Fibroblast of the aortic adventitia (primary cell): Measurements from ENCODE around the gene DLX2. TPM values are rescaled to one million over a fixed set of nuclear protein-coding genes. Genes with fewer than 3 reads are reported as not detected.
"Not testable (repeated sequence)": the region's sequence is repeated elsewhere in the genome, so short reads cannot be mapped to it uniquely, and the experiment has no call there.

Source experiments
- DNase-seq: peaks from one replicate; pipeline ENCODE4 v3.0.0-alpha.2; 2010; ENCODE audit warnings: low read depth
- H3K4me3 ChIP-seq: 2 replicates; pipeline ENCODE4 v1.5.1; 2011; ENCODE audit warnings: low read depth, mild to moderate bottlenecking, control low read depth, low read length, moderate library complexity
- total RNA-seq: library from RNA; depleted of rRNA; stranded (reverse); fragments of >200 nt; gene quantifications from 2 replicates; pipeline ENCODE4 v1.2.3, GENCODE V29; 2012; ENCODE audit warnings: low replicate concordance
- TF ChIP-seq, protein P1 (sequence below): IDR thresholded peaks from 2 replicates; pipeline ENCODE4 v1.5.1; 2011; ENCODE audit warnings: mild to moderate bottlenecking, low read length, control low read depth, inconsistent platforms; ENCODE audit not compliant: insufficient read depth

Gene DLX2
- total RNA-seq, 1 donor: 0.72 TPM

DNA sequence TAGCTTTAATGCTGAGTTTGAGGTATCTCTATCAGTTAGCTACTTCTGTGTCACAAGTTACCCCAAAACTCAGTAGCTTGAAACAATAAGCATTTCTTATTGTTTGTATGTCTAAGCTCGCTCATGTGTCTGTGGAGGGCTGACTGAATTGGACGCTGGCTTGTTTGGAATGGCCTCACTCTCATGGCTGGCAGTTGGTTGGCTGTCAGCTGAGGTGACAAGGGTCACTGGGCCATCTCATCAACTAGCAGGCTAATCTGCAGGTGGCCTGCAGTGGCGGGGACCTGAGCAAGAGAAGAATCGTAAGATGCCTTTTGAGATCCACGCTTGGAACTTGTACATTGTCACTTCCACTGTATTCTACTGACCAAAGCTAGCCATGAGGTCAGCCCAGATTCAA is 13.4 kb upstream of the DLX2 start:
- no peak for DNase-seq
- TF ChIP-seq, protein P1, sequence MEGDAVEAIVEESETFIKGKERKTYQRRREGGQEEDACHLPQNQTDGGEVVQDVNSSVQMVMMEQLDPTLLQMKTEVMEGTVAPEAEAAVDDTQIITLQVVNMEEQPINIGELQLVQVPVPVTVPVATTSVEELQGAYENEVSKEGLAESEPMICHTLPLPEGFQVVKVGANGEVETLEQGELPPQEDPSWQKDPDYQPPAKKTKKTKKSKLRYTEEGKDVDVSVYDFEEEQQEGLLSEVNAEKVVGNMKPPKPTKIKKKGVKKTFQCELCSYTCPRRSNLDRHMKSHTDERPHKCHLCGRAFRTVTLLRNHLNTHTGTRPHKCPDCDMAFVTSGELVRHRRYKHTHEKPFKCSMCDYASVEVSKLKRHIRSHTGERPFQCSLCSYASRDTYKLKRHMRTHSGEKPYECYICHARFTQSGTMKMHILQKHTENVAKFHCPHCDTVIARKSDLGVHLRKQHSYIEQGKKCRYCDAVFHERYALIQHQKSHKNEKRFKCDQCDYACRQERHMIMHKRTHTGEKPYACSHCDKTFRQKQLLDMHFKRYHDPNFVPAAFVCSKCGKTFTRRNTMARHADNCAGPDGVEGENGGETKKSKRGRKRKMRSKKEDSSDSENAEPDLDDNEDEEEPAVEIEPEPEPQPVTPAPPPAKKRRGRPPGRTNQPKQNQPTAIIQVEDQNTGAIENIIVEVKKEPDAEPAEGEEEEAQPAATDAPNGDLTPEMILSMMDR: no peak
- no peak overlapping the region for H3K4me3 ChIP-seq

DNA sequence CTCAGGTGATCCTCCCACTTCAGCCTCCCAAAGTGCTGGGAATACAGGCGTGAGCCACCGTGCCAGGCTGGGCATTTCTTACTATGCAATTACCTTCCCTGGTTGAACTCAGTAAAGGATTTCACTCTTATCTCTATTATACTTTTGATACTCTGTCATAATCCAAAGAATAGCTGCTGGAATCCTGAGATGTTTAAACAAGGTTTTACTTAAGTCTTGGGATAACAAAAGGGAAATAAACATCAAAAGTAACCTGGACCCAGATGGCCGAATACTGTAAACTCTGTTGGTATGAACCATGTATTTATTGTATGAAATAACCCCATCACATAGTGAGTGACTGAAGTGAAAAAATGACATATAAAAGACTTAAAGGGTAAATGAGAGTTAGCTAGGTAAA is 11.9 kb upstream of the DLX2 start:
- TF ChIP-seq, protein P1: no peak
- H3K4me3 ChIP-seq: no peak overlapping the region
- no peak for DNase-seq

DNA sequence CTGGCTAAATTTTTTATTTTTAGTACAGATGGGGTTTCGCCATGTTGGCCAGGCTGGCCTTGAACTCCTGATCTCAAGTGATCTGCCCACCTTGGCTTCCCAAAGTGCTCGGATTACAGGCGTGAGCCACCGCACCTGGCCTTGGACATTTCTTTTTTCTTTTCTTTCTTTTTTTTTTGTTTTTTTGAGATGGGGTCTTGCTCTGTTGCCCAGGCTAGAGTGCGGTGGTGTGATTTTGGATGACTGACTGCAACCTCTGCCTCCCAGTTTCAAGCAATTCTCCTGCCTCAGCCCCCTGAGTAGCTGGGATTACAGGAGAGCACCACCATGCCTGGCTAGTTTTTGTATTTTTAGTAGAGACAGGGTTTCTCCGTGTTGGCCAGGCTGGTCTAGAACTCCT is 11.5 kb upstream of the DLX2 start:
- not testable (repeated sequence) for DNase-seq, H3K4me3 ChIP-seq

DNA sequence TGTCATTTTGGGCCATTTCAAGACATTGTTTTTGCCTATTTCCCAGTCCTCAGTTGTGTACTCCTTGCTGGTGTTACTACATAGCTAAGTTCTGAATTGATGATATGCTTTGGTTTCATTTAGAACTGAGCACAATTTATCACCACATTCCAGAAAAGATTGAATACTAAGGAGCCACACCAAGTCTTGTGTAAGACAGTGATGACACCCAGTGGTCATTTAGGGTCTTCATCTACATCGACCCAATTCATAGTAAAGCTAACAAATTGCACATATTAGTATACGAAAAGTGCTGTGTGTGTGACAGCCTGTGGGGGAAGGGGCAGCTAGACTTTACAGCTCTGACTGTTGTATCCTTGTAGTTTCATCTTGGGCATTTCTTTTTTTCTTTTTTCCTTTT is 10.9 kb upstream of the DLX2 start:
- DNase-seq: peak; percentile 73
- TF ChIP-seq, protein P1: peak; percentile 35
- no peak overlapping the region for H3K4me3 ChIP-seq

DNA sequence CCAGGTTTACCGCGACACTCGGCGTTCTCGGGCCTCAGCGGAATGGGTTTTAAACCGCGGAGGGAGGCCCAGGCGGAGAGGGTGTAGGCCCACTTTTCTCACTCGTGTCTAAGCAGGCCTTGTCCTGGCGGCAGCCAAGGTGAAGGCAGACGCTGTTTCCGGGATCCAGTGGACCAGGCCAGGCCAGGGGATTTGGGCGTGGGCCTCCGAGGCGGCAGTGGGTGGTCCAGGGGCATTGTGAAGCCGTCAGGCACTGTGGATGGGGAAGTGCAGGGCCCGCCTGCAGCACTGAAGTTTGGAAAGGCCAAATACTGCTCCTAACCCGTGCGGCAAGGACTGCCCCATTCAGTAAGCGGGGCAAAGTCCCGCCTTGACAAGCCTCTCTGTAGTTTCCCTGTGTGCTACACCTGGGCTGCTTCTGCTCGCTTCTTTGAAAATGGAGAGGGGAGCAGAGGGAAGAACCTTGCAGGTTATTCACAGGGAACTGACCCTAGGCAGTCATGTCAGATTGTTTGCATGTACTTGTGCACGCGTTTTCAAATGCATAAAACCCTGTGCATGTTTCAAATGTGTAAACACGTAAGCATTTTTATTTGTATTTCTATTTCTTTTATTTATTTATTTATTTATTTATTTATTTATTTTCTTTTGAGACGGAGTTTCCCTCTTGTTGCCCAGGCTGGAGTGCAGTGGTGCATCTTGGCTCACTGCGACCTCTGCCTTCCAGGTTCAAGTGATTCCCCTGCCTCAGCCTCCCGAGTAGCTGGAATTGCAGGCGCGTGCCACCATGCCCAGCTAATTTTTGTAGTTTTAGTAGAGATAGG is 7.5 kb upstream of the DLX2 start:
- TF ChIP-seq, protein P1: no peak
- no peak overlapping the region for H3K4me3 ChIP-seq
- DNase-seq: no peak

DNA sequence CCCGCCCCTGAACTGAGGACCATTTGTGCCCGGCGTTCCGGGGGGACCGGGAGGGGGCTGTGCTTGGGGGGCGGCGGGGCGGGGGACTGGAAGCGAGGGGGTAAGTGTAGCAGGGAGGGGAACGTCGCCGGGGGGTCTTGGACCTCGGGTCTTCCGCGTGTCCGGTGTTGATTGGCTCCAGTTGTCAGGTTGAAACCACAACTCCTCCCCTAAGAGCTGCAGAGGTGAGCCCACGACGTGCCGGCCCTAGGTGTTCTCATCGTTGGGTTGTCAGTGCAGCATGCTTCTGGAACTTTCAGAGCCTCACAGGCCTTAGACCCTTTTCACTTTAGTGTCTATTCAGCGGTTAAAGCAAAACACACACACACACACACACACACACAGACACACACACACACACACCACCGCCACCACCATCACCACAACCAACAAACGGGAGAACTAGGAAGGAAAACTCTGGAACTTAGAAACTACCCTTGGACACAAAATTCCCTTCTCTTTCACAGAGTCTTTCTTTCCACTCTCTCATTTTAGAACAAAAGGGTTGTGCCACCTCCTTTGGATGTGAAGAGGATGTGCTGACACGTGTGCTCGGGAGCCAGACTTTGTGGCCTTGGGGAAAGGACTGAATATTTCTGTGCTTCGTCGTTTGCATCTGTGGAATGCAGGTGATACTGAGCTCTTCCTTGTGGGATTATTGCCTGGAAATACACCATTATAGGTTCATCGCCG is 6.7 kb upstream of the DLX2 start:
- H3K4me3 ChIP-seq: no peak overlapping the region
- DNase-seq: no peak
- TF ChIP-seq, protein P1: no peak

DNA sequence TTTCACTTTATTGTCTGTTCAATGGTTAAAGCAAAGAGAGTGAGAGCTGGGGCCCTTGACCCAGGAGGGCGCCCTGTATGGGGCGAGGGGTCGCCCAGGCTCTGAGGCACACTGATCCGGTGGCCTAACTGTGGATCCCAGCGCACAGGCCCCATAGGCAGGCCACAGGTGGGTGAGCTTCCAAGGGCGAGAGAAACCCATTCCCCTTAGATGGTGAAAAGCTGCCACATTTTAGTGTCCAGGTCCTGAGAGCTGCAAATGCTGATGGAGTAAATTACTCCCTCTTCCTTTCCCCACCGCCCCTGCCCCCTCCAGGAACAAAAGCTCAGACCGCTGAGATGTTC is 5.9 kb upstream of the DLX2 start:
- TF ChIP-seq, protein P1: no peak
- no peak for DNase-seq
- no peak overlapping the region for H3K4me3 ChIP-seq
